ENCODE measurements around the gene IGSF8. TPM values are rescaled to one million over a fixed set of nuclear protein-coding genes. Genes with fewer than 3 reads are reported as not detected.

The IGSF8 gene
- polyA plus RNA-seq, 1 of the 3 experiments (the other 2 are of a cell fraction): 67.9 TPM

DNA sequence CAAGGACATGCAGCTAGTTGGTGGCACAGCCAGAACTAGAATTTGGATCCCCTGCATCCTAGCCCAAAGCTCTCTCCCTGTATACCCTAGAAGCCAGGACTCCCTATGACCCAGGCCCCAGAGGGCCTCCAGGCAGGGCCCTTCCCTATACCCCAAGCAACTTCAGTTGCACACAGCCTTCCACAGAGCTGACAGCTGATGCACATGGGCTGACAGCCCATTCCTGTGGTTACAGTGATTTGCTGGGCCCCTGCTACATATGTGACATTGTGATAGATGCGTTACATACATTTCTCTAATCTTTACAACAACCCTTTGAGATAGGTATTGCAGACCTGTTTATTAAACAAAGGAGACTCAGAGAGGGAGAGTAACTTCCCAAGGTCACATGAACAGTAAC, 23.0 kb upstream of the IGSF8 start:
- Histone ChIP-seq H3K79me2 (ENCODE audit: insufficient read depth) (no peaks in the 10 kb centered on the region), H3F3A (replicated peaks; ENCODE audit: insufficient read depth) (no peaks in the 10 kb centered on the region), H3K9me3 (no peaks in the 10 kb centered on the region), H2AFZ (ENCODE audit: low read depth) (no peak overlapping the region), H3K36me3 (replicated peaks in 1 of 2; ENCODE audit: control insufficient read depth in 1 of 2, insufficient read depth in 2 of 2, low read length in 1 of 2) (no peaks in the 10 kb centered on the region), H3K4me3 (ENCODE audit: low read depth in 2 of 2, low read length in 1 of 2) (no peak overlapping the region), H3K4me2 (no peak overlapping the region), H3K4me1 (ENCODE audit: control insufficient read depth in 1 of 2, insufficient read depth in 2 of 2, low read depth in 1 of 2, low read length in 1 of 2) (peaks cover 0 to 8% of the 10 kb centered on the region in 2 experiments; a peak in 1 of 4 replicates), H3K9me2 (no peaks in the 10 kb centered on the region), H3K27me3 (ENCODE audit: insufficient read depth) (peaks cover 9% of the 10 kb centered on the region; the same call in 1 of the 2 replicates), H3K27ac (ENCODE audit: low read depth in 2 of 2, low read length in 1 of 2) (no peak overlapping the region), H4K20me1 (ENCODE audit: insufficient read depth) (no peaks in the 10 kb centered on the region), H3K9ac (no peak overlapping the region)
- TF ChIP-seq, protein P1, sequence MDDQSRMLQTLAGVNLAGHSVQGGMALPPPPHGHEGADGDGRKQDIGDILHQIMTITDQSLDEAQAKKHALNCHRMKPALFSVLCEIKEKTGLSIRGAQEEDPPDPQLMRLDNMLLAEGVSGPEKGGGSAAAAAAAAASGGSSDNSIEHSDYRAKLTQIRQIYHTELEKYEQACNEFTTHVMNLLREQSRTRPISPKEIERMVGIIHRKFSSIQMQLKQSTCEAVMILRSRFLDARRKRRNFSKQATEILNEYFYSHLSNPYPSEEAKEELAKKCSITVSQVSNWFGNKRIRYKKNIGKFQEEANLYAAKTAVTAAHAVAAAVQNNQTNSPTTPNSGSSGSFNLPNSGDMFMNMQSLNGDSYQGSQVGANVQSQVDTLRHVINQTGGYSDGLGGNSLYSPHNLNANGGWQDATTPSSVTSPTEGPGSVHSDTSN (IDR thresholded peaks at IDR 0.05): no peak
- no peak for TF ChIP-seq NRF1 (IDR thresholded peaks at IDR 0.05; ENCODE audit: low read depth, low read length)
- TF ChIP-seq TEAD4 (IDR thresholded peaks at IDR 0.05; ENCODE audit: borderline replicate concordance, insufficient read depth): no peak
- TF ChIP-seq, protein P2, sequence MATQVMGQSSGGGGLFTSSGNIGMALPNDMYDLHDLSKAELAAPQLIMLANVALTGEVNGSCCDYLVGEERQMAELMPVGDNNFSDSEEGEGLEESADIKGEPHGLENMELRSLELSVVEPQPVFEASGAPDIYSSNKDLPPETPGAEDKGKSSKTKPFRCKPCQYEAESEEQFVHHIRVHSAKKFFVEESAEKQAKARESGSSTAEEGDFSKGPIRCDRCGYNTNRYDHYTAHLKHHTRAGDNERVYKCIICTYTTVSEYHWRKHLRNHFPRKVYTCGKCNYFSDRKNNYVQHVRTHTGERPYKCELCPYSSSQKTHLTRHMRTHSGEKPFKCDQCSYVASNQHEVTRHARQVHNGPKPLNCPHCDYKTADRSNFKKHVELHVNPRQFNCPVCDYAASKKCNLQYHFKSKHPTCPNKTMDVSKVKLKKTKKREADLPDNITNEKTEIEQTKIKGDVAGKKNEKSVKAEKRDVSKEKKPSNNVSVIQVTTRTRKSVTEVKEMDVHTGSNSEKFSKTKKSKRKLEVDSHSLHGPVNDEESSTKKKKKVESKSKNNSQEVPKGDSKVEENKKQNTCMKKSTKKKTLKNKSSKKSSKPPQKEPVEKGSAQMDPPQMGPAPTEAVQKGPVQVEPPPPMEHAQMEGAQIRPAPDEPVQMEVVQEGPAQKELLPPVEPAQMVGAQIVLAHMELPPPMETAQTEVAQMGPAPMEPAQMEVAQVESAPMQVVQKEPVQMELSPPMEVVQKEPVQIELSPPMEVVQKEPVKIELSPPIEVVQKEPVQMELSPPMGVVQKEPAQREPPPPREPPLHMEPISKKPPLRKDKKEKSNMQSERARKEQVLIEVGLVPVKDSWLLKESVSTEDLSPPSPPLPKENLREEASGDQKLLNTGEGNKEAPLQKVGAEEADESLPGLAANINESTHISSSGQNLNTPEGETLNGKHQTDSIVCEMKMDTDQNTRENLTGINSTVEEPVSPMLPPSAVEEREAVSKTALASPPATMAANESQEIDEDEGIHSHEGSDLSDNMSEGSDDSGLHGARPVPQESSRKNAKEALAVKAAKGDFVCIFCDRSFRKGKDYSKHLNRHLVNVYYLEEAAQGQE (IDR thresholded peaks at IDR 0.05; ENCODE audit: low read depth, low read length): no peak
- no peak for TF ChIP-seq EZH2phosphoT487 (IDR thresholded peaks at IDR 0.05; ENCODE audit: borderline replicate concordance, low read depth)
- TF ChIP-seq, protein P3, sequence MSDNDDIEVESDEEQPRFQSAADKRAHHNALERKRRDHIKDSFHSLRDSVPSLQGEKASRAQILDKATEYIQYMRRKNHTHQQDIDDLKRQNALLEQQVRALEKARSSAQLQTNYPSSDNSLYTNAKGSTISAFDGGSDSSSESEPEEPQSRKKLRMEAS (IDR thresholded peaks at IDR 0.05; ENCODE audit: low read depth): no peak
- no peak for TF ChIP-seq GABPA (IDR thresholded peaks at IDR 0.05; ENCODE audit: low read depth)
- TF ChIP-seq TAF1 (IDR thresholded peaks at IDR 0.05; ENCODE audit: borderline replicate concordance, low read depth, low read length): no peak
- TF ChIP-seq ELF1 (IDR thresholded peaks at IDR 0.05): no peak
- no peak for TF ChIP-seq POLR2AphosphoS5 (IDR thresholded peaks at IDR 0.05; ENCODE audit: low read depth, low read length)
- no peak for TF ChIP-seq MXI1 (IDR thresholded peaks at IDR 0.05; ENCODE audit: low read depth, low read length)
- no peak for TF ChIP-seq YY1 (IDR thresholded peaks at IDR 0.05; ENCODE audit: low read depth)
- no peak for DNase-seq
- CTCF ChIA-PET: interaction anchor here (0.6 to 2.9 kb wide), 3 partner anchors 17 to 907 kb away, joined by 3 to 11 read pairs (median 4); no protein-coding TSS in a partner anchor
- POLR2A ChIA-PET: no interaction called here
- WGBS (ENCODE audit: low lambda C conversion rate): 76% methylated on average over 1 of the region's 1 CpG

- CTCF ChIA-PET: interaction anchor here (0.6 to 2.9 kb wide), 2 partner anchors 20 to 906 kb away, joined by 3 to 11 read pairs; no protein-coding TSS in a partner anchor
- TF ChIP-seq TEAD4 (IDR thresholded peaks at IDR 0.05; ENCODE audit: borderline replicate concordance, insufficient read depth): no peak
- no peak for TF ChIP-seq CHD2 (IDR thresholded peaks at IDR 0.05; ENCODE audit: low read length, partially characterized antibody)
- TF ChIP-seq YY1 (IDR thresholded peaks at IDR 0.05; ENCODE audit: low read depth): no peak
- no peak for TF ChIP-seq FOXM1 (IDR thresholded peaks at IDR 0.05; ENCODE audit: low read depth)
- TF ChIP-seq RXRA (IDR thresholded peaks at IDR 0.05; ENCODE audit: borderline replicate concordance, low read depth): no peak
- TF ChIP-seq GABPA (IDR thresholded peaks at IDR 0.05; ENCODE audit: low read depth): no peak
- TF ChIP-seq, protein P3 (IDR thresholded peaks at IDR 0.05; ENCODE audit: low read depth): no peak
- TF ChIP-seq, protein P4, sequence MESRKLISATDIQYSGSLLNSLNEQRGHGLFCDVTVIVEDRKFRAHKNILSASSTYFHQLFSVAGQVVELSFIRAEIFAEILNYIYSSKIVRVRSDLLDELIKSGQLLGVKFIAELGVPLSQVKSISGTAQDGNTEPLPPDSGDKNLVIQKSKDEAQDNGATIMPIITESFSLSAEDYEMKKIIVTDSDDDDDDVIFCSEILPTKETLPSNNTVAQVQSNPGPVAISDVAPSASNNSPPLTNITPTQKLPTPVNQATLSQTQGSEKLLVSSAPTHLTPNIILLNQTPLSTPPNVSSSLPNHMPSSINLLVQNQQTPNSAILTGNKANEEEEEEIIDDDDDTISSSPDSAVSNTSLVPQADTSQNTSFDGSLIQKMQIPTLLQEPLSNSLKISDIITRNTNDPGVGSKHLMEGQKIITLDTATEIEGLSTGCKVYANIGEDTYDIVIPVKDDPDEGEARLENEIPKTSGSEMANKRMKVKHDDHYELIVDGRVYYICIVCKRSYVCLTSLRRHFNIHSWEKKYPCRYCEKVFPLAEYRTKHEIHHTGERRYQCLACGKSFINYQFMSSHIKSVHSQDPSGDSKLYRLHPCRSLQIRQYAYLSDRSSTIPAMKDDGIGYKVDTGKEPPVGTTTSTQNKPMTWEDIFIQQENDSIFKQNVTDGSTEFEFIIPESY (IDR thresholded peaks at IDR 0.05; ENCODE audit: borderline replicate concordance, low read depth): no peak
- TF ChIP-seq ELF1 (IDR thresholded peaks at IDR 0.05): no peak
- TF ChIP-seq, protein P5, sequence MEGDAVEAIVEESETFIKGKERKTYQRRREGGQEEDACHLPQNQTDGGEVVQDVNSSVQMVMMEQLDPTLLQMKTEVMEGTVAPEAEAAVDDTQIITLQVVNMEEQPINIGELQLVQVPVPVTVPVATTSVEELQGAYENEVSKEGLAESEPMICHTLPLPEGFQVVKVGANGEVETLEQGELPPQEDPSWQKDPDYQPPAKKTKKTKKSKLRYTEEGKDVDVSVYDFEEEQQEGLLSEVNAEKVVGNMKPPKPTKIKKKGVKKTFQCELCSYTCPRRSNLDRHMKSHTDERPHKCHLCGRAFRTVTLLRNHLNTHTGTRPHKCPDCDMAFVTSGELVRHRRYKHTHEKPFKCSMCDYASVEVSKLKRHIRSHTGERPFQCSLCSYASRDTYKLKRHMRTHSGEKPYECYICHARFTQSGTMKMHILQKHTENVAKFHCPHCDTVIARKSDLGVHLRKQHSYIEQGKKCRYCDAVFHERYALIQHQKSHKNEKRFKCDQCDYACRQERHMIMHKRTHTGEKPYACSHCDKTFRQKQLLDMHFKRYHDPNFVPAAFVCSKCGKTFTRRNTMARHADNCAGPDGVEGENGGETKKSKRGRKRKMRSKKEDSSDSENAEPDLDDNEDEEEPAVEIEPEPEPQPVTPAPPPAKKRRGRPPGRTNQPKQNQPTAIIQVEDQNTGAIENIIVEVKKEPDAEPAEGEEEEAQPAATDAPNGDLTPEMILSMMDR (IDR thresholded peaks at IDR 0.05): no peak
- no peak for TF ChIP-seq JUND (IDR thresholded peaks at IDR 0.05)
Observed at GRCh38 chr1:160120797-160121196, 22.4 kb upstream of the IGSF8 start.

More at GRCh38 chr1:160120797-160121196, 22.4 kb upstream of the IGSF8 start:
- H3K9me2 ChIP-seq: no peaks in the 10 kb centered on the region
- peaks cover 11% of the 10 kb centered on the region; the same call in 1 of the 2 replicates for H3K27me3 ChIP-seq (ENCODE audit: insufficient read depth)
- no peaks in the 10 kb centered on the region for H3K9me3 ChIP-seq
- no peak overlapping the region for H2AFZ ChIP-seq (ENCODE audit: low read depth)
- no peaks in the 10 kb centered on the region for H4K20me1 ChIP-seq (ENCODE audit: insufficient read depth)
- H3K4me2 ChIP-seq: no peak overlapping the region
- no peak for DNase-seq
- no peak overlapping the region for H3K9ac ChIP-seq
- POLR2A ChIA-PET: no interaction called here
- no peak overlapping the region for H3K27ac ChIP-seq (ENCODE audit: low read depth in 2 of 2, low read length in 1 of 2)
- 56% methylated on average over 4 of the region's 5 CpGs for WGBS (ENCODE audit: low lambda C conversion rate)
- no peak overlapping the region for H3K4me3 ChIP-seq (ENCODE audit: low read depth in 2 of 2, low read length in 1 of 2)
- peaks cover 0 to 7% of the 10 kb centered on the region in 2 experiments; a peak in 1 of 4 replicates for H3K4me1 ChIP-seq (ENCODE audit: control insufficient read depth in 1 of 2, insufficient read depth in 2 of 2, low read depth in 1 of 2, low read length in 1 of 2)
- no peaks in the 10 kb centered on the region for H3F3A ChIP-seq (replicated peaks; ENCODE audit: insufficient read depth)
- no peaks in the 10 kb centered on the region for H3K36me3 ChIP-seq (replicated peaks in 1 of 2; ENCODE audit: control insufficient read depth in 1 of 2, insufficient read depth in 2 of 2, low read length in 1 of 2)
- no peaks in the 10 kb centered on the region for H3K79me2 ChIP-seq (ENCODE audit: insufficient read depth)

All from SK-N-SH (cell line).